GM19193 (cell line): ENCODE results near the gene NCF4.

ENCODE experiments used
- POLR2A ChIP-seq: IDR thresholded peaks from 4 replicates; pipeline ENCODE4 v1.6.1; 2011; ENCODE audit not compliant: insufficient read depth, insufficient read length; ENCODE audit errors: extremely low read depth

Gene NCF4

DNA sequence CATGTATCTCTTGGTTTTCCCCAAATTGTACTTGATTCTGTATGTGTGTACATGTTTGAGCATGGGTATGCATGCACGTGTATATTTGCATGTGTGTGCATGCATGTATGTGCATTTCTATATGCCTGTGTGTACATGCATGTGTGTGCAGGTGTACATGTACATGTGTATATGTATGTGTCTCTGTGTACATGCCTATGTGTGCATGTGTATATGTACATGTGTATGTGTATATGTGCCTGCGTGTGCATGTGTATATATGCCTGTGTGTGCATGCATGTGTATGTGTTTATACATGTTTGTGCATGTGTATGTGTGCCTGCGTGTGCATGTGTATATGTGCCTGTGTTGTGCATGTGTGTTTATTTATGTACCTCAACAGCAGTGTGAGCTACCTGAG lies 5.3 kb upstream of the NCF4 start:
- no peak for TF ChIP-seq POLR2A

DNA sequence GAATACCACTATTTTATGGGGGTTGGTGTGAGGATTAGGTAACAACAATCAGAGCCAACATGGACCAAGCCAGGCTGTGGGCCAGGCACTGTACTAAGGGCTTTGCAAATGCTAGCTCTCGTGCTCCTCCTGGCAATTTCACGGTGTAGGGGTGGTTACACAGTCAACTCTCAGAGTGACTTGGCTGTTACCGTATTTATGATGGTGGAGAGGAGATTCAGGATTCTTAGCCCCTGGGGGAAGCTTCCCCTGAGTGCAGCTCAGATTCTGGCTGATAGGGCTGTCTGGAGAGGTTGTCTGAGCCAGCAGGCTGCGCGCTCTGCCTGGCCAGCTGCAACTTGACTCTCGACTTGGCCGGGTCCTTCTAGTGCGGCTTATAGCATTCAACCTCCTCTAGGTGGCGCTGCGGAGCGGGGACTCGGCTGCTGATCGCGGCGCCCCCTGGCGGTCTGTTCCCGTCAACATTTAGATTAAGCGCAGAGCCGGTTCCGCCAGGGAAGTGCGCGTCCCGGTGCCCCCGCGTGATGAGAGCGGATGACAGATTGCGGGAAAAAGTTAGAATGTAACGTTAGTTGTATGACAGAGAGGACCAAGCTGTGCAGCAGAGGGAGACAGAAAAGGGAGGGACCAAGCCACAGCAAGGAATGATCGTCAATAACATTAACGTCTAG lies 4.5 kb upstream of the NCF4 start:
- no peak for TF ChIP-seq POLR2A

DNA sequence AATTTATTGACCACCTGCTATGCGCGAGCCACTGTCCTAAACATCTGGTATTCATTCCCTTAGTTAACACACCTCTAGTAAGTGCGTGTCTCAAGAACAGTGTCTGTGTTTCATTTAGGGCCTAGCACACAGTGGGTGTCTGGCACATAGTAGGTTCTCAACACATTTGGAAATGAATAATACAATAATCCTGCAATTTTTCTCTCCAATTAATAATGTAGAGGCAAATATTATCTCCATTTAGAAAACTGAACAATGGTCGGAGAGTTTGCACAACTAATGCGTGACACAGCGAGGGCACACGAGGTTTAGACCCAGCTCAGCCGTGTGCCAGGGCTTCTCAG lies 4.0 kb upstream of the NCF4 start:
- no peak for TF ChIP-seq POLR2A

DNA sequence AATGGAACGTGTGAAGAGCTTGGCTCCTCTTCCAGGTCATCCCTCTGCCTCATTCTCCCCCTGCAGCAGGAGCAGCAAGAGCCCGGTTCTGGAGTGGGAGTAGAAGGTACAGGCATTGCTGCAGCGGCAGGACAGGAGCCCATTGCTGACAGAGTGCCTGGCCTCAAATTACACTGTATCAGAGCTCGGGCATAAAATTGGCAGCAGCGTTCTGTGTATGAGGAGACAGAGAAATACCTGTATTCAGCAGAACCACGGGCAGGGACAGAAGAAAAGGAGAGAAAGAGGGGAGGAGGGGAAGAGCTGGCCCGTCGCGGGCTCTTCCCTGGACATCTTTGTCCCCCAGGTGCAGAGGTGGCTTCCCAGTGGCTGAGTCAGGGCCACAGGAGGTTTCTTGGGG lies 2.6 kb upstream of the NCF4 start:
- TF ChIP-seq POLR2A, result no peak

DNA sequence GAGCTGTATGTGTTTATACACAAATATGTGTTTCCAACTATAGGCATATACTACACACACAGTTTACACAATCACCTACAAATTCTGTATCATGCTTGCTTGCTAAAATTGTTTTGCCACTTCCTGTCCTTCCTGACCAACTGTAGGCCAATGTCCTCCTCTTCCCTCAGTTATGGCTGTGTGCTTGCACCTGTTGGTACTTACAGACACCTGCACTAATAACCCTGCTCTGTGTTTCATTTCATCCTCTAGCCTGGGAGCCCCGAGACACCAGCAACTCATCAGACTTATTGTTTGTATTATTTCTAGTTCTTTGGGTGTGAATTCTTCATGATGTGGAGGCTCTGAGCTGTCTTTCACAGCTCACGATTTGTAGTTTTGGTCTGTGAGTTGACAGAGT lies 1.8 kb upstream of the NCF4 start:
- TF ChIP-seq POLR2A, result no peak

DNA sequence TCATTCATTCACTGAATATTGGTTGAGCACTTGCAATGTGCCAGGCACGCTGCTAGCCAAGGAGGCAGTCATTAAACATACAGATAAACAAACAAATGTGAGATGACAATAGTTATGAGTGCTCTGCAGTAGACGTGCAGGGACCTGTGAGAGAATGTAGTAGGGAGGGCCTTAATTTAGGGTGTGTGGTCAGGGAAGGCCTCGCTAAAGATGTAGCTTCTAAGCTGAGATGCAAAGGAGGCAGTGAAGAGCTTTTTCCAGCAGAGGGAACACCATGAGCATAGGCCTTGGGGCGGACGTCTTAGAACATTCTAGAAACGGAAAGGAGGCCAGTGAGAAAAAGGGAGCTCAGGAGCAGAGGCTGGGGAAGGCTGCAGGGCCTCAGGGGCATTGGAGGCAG lies 789 bp upstream of the NCF4 start:
- TF ChIP-seq POLR2A, result no peak

DNA sequence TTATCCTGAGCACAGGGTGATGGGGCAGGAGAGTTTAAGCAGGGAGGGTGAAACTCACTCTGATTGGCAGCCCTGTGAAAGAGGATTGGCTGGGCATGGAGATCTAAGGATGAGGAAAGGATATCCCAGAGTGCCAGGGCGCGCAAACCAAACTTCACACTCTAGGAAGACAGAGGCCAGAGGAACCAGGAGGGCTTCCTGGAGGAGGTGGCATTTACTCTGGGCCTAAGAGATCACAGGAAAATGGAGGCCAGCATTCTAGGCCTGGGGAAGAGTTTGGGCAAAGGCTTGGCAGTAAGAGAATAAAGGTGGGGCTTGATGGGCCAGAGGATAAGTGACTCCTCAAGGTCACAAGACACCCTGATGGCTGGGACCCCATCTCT lies 377 bp upstream of the NCF4 start:
- no peak for TF ChIP-seq POLR2A

DNA sequence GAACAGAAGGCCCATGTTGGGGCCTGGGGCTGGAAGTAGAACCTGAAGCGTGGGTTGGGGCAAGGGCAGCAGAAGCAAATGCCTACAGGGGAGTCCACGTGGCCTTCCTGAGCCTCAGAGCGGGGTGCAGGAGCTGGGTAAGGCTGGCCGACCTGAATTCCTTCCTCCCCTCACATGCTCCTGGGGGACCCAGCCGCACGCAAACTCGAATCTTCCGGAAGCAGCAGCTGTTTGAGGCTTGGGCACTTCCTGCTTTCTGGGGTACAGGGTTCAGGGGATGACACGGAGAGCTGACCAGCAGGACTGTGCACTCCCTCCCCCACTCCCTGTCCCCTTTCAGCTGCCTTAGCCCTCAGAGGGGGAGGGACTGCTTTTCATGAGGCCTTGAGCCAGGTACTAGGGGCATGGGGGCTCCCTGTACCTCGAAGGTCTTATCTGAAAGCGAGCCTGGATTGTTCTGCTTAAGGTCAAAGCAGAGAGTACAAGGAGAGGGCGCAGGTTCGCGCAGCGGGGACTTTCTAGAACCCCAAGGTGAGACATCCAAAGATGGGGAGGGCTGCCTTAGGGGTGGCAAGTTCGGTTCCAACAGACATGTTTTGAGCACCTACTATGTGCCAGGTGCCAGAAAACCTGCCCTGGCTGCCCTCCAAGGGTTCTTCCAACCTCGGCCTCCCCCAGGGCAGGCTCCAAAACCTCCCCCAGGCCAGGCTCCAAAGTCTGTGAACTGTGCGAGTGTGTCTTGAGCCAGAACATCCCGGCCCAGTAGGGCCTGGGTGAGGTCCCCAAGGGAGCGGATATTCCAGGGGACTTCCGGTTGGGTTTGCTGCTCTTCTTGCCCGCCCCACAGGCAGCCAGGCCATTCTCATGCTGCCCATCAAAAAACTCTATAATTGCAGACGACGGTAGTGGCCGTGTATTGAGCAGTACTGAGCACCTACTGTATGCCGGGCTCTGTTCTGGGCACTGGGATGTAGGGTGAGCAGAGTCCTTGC lies 1.7 kb downstream of the NCF4 start:
- peak; percentile 64 for TF ChIP-seq POLR2A

DNA sequence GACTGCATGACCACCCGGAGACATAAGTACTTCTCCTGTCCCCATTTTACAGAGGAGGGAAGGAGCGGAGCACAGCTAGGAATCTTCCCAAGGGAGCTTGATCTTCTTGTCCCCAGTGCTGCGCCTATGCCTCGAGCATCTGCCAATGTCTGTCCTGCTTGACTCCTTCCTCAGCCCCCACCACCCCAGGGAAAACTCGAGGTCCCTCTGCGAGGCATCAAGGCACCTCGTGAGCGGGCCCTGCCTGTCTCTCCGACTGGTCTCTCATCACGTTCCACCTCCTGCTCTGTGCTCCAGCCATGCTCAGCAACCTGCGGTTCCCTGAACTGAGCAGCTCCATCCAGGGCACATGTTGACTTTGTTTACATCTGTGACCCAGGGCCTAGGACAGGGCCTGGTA lies 2.5 kb downstream of the NCF4 start:
- no peak for TF ChIP-seq POLR2A

DNA sequence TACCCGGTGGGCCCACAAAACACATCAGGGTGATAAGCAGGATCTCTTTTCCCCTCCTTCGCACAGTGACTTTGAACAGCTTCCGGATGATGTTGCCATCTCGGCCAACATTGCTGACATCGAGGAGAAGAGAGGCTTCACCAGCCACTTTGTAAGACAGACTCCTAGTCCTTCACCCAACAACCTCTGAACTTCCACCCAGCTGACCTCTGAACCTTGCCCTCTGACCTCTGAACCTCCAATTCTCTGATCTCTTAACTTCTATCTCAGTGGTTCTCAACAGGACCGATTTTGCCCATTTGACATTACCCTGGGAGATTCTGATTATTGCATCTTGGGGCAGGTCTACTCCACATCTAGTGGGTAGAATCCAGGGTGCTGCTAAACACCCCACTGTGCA lies 3.2 kb downstream of the NCF4 start:
- no peak for TF ChIP-seq POLR2A

DNA sequence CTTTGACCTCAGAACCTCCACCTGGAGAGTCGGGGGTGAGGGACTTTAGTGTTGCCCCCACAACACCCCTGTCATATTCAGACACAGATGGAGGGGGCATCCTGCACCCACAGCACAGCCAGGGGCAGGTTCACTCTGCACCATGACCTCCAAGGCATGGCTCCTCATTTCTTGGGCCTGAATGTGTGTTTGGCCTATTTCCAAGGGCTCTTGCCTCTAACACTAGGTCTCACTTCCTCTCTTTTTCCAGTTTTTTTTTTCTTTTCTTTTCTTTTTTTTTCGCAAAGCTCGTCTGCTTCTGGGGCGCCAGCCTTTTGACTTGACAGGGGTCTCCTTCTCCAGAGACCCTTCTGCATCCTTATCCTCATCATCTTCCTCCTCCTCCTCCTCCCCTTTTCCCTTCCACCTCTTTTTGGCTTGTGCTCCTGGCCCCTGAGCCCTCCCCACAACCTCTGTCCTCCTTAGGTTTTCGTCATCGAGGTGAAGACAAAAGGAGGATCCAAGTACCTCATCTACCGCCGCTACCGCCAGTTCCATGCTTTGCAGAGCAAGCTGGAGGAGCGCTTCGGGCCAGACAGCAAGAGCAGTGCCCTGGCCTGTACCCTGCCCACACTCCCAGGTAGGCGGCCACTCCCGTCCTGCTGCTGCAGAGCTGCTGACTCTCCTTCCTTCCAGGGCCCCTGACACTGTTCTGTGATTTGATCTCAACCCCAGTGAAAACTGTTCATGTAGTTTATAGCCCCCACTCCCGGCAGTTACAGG lies 3.8 kb downstream of the NCF4 start:
- no peak for TF ChIP-seq POLR2A

DNA sequence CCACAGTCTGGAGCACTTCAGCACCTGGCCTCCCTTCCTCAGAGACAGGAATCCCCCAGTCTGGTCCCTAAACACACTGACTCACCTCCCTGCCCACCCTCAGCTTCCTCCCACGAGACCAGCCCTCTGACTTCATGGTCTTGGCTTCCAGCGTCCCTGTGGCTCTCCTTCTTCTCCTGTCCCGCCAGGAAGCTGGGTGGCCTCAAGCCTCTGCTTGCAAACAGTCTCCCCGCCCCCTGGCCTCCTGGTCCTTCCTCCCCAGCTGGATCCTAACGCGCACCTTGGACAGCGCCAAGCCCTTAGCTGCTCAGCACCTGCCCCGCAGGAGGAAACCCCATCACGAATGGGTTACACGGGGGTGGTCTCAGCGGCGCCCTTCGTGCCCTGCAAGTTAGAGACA lies 4.5 kb downstream of the NCF4 start:
- no peak for TF ChIP-seq POLR2A

DNA sequence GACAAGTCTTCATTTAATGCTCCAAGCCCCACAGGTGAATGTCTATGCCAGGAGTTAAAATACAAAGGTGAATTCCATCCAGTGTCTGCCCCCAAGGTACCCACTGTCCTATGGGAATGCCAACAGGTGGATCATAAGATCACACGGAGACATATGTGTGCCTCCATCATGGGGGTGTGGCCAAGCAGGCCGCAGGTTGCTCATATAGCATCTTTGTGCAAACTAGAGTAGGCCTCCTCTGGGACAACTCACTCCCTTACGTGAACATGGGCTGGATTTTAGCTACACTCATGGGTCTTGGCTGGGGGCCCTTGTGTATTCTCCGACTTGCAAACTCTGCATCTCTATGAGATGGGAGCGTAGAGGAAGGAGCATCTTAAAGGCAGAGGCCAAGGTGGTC lies 6.9 kb downstream of the NCF4 start:
- TF ChIP-seq POLR2A, result no peak

DNA sequence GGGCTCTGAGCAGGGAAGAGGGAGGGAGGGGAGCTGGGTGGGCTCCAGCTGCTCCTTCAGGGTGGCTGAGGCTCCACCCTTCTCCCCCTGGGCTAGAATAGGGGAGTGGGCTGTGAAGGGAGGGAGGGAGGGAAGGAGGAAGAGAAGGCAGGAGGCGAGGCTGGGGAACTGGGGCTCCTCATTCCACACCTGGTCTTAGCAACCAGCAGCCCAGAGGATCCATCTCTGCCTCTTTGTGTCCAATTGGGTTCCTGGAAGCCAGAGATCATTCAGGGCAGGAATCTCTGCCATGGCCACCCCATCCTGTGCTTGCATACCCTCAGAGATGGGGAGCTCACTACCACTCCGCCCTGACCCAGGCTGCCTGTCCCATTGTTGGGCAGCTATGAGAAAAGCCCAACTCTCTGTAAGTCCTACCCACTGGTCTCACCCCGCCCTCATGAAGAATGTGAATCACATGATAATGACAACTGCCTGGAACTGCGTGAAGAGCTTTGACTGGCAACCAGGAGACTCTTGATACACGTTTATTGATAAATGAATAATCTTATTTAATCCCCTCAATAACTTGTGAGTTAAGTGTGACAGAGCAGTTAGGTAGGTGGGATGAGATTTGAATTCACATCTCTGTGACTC lies 7.9 kb downstream of the NCF4 start:
- TF ChIP-seq POLR2A, result no peak

DNA sequence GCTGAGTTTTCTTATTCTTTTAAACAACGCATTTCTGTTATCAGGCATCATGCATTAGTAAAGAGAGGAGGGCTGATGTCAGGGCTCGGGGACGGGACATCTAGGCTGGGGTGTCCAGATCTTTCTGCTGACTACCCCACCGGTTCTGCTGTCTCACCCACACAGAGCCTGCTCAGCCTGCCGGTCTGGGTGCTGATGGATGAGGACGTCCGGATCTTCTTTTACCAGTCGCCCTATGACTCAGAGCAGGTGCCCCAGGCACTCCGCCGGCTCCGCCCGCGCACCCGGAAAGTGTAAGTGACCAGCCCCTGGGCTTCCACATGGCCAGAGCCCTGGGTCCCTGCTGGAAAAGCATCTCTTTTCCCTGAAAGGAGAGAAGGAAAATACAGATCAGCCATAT lies 9.4 kb downstream of the NCF4 start:
- TF ChIP-seq POLR2A, result no peak
